ENCODE measurements around the gene CLMN. TPM values are rescaled to one million over a fixed set of nuclear protein-coding genes. Genes with fewer than 3 reads are reported as not detected.
A peak's percentile ranks its signal among the peaks of the same experiment; 100 is the strongest.

Gene CLMN
- total RNA-seq, 1 donor from 2014 or later, result 2.1 TPM

DNA sequence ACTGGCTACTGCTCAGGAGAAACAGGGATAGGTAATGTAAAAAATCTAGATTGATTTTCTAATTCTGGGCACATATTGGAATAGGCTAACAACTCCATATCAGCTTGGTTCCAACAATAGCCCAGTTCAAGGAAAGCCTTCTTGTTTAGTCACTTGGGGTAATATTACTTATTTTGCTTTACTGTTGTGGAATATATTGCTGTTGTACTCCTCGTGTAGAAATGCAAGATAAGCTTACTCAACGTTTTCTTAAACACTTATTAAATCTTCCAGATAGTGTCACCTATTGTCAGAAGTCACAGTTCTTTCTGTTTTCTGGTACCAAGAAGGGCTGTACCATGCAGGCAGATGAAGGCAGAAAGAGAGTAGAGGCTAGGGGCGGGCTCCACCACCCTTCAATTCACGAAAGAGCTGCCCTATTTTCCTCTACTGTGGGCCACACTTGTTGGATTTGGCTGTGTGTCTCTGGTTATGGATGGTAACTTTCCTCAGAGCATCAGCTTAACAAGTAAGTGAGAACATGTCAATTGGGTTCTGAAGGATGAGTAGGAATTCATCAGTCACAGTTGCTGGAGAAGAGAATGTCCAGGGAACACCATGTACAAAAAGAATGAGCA, 38.0 kb downstream of the CLMN start:
- no peak overlapping the region for H3K27ac ChIP-seq (ENCODE audit: low read depth, low read length)
- no peak overlapping the region for H3K4me3 ChIP-seq (ENCODE audit: low read length in 3 of 3)
- peaks cover 0 to 7% (median 0%) of the 10 kb centered on the region in 3 donors for H3K4me1 ChIP-seq (ENCODE audit: control insufficient read depth in 3 of 3, insufficient read depth in 3 of 3, low read length in 3 of 3)
- no peak overlapping the region for H3K9ac ChIP-seq (ENCODE audit: low read depth in 1 of 3, low read length in 3 of 3)
- no peaks in the 10 kb centered on the region for H3K36me3 ChIP-seq (ENCODE audit: control insufficient read depth in 3 of 3, insufficient read depth in 3 of 3, low read length in 3 of 3)
- no peaks in the 10 kb centered on the region for H3K9me3 ChIP-seq (ENCODE audit: control insufficient read depth in 3 of 3, low read length in 3 of 3)
- no peaks in the 10 kb centered on the region for H3K27me3 ChIP-seq (ENCODE audit: control insufficient read depth in 3 of 3, insufficient read depth in 3 of 3, low read length in 3 of 3)

DNA sequence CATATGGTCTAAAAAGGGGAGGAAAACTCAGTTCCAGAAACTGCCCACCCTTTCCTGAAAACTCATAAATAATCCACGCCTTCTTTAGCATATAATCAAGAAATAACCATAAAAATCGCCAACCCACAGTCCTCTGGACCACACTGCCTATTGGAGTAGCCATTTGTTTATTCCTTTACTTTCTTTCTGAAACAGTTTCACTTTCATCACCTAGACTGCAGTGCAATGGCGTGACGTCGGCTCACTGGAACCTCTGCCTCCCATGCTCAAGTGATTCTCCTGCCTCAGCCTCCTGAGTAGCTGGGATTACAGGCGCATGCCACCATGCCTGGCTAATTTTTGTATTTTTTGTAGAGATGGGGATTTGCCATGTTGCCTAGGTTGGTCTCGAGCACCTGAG, 44.2 kb downstream of the CLMN start:
- Histone ChIP-seq H3K27me3 (ENCODE audit: control insufficient read depth in 3 of 3, insufficient read depth in 3 of 3, low read length in 3 of 3) (no peaks in the 10 kb centered on the region), H3K27ac (ENCODE audit: low read depth, low read length) (no peak overlapping the region), H3K9ac (ENCODE audit: low read depth in 1 of 3, low read length in 3 of 3) (no peak overlapping the region), H3K4me1 (ENCODE audit: control insufficient read depth in 3 of 3, insufficient read depth in 3 of 3, low read length in 3 of 3) (peaks cover 0 to under 1% (median under 1%) of the 10 kb centered on the region in 3 donors), H3K36me3 (ENCODE audit: control insufficient read depth in 3 of 3, insufficient read depth in 3 of 3, low read length in 3 of 3) (no peaks in the 10 kb centered on the region), H3K9me3 (ENCODE audit: control insufficient read depth in 3 of 3, low read length in 3 of 3) (no peaks in the 10 kb centered on the region), H3K4me3 (ENCODE audit: low read length in 3 of 3) (no peak overlapping the region)

DNA sequence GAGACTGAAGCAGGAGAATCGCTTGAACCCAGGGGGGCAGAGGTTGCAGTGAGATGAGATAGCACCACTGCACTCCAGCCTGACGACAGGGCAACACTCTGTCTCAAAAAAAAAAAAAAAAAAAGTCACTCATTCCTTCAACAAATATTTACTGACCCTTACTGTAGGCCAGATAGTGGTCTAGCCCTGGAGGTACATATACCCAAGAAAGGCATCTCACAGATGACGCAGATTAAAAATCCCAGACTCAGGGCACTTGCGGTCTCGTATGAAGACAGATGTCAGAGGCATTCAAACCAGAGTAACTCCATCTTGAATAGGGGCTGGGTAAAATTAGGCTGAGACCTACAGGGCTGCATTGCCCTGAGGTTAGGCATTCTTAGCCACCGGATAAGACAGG, 44.8 kb downstream of the CLMN start:
- Histone ChIP-seq H3K9me3 (ENCODE audit: control insufficient read depth in 3 of 3, low read length in 3 of 3) (no peaks in the 10 kb centered on the region), H3K4me3 (ENCODE audit: low read length in 3 of 3) (no peak overlapping the region), H3K4me1 (ENCODE audit: control insufficient read depth in 3 of 3, insufficient read depth in 3 of 3, low read length in 3 of 3) (peaks cover 0 to 5% (median 3%) of the 10 kb centered on the region in 3 donors), H3K36me3 (ENCODE audit: control insufficient read depth in 3 of 3, insufficient read depth in 3 of 3, low read length in 3 of 3) (no peaks in the 10 kb centered on the region), H3K27ac (ENCODE audit: low read depth, low read length) (no peak overlapping the region), H3K9ac (ENCODE audit: low read depth in 1 of 3, low read length in 3 of 3) (no peak overlapping the region), H3K27me3 (ENCODE audit: control insufficient read depth in 3 of 3, insufficient read depth in 3 of 3, low read length in 3 of 3) (no peaks in the 10 kb centered on the region)

DNA sequence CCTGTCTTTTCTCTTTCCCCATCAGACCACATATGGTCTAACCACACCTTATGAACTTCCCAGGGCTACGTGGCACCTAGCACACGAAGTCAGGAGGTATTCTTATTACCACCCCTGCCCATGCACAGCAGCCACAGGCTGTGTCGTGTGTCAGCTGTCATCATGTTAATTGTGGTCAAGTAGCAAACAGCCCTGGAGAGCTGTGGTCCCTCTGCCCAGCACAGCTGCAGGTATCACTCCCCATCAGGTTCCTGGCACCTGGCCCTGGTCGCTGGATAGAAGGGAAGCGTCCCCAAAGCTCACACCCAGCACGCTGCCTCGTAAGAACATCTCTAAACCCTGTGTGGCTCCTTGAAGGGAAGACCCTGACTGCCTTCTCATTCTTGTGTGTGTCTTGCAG, 45.4 kb downstream of the CLMN start:
- Histone ChIP-seq H3K27me3 (ENCODE audit: control insufficient read depth in 3 of 3, insufficient read depth in 3 of 3, low read length in 3 of 3) (no peaks in the 10 kb centered on the region), H3K27ac (ENCODE audit: low read depth, low read length) (no peak overlapping the region), H3K36me3 (ENCODE audit: control insufficient read depth in 3 of 3, insufficient read depth in 3 of 3, low read length in 3 of 3) (no peaks in the 10 kb centered on the region), H3K9me3 (ENCODE audit: control insufficient read depth in 3 of 3, low read length in 3 of 3) (no peaks in the 10 kb centered on the region), H3K4me1 (ENCODE audit: control insufficient read depth in 3 of 3, insufficient read depth in 3 of 3, low read length in 3 of 3) (peaks cover 0 to 10% (median 3%) of the 10 kb centered on the region in 3 donors), H3K4me3 (ENCODE audit: low read length in 3 of 3) (no peak overlapping the region), H3K9ac (ENCODE audit: low read depth in 1 of 3, low read length in 3 of 3) (no peak overlapping the region)

DNA sequence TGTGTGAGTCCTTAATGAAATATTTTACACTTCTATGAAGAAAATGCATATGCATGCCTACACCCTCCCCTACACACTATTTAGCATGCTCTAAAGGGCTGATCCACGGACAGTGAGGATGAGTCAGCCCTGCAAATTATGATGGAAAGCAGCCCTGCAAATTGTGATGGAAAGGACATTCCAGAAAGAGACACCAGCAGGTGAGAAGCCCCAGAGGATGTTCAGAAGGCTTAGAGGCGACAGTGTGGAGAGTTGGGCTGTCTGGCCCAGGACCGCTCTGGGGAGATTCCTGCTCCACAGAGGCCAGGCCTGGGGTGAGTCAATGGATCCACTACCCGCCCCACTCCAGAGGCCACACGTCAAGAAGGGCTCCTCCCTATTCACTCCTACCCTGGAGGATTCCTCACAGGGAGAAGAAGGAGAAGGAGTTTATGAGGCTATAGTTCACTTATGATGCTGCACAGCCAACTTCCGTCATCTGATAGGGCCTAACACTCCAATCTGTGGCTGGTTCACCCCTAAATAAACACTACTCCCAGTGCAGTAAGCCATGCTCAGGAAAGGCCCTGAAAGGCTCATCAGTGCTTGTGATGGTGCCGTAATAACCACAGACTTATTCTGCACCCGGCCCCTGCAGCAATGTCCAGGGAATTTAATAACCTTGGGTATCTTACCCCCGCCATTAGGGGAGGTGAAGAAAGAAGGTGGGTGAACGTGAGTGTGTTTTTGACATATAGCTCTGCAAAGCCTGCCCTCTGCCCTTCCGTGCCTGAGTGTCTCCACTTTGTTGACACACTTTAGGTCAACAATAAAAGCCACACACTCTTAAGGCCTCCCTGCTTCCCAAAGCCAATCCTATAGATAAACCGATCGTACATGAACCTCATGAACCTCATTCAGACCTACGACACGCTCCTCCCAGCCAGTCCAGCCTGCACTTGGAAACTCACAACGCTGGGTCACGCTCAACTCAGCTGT, 46.4 kb downstream of the CLMN start:
- Histone ChIP-seq H3K9ac (ENCODE audit: low read depth in 1 of 3, low read length in 3 of 3) (no peak overlapping the region), H3K36me3 (ENCODE audit: control insufficient read depth in 3 of 3, insufficient read depth in 3 of 3, low read length in 3 of 3) (no peaks in the 10 kb centered on the region)

DNA sequence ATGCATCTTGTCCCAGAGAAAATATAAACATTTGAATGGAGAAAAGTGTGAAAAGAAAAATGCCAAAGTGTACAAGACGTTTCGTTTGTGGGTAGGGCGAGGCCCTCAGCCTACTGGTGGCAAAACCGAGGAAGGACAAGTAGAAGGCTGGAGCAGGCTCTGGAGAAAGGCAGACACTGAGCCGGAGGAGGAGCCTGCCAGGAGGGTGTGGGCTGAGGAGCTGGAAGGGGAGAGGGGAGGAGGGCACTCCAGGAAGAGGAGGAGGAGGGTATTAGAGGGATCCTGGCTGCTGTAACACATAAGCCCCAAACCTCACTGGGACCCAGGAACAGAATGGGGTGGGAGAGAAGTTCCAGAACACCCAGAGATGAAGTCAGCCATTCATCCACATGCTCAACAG, 47.7 kb downstream of the CLMN start:
- no peak overlapping the region for H3K27ac ChIP-seq (ENCODE audit: low read depth, low read length)
- H3K4me1 ChIP-seq (ENCODE audit: control insufficient read depth in 3 of 3, insufficient read depth in 3 of 3, low read length in 3 of 3), result peaks cover 0 to 10% (median 3%) of the 10 kb centered on the region in 3 donors
- H3K27me3 ChIP-seq (ENCODE audit: control insufficient read depth in 3 of 3, insufficient read depth in 3 of 3, low read length in 3 of 3), result no peaks in the 10 kb centered on the region
- H3K4me3 ChIP-seq (ENCODE audit: low read length in 3 of 3), result no peak overlapping the region
- no peaks in the 10 kb centered on the region for H3K9me3 ChIP-seq (ENCODE audit: control insufficient read depth in 3 of 3, low read length in 3 of 3)
- no peaks in the 10 kb centered on the region for H3K36me3 ChIP-seq (ENCODE audit: control insufficient read depth in 3 of 3, insufficient read depth in 3 of 3, low read length in 3 of 3)
- no peak overlapping the region for H3K9ac ChIP-seq (ENCODE audit: low read depth in 1 of 3, low read length in 3 of 3)

More for the DNA sequence above, 46.4 kb downstream of the CLMN start:
- Histone ChIP-seq H3K9me3 (ENCODE audit: control insufficient read depth in 3 of 3, low read length in 3 of 3) (no peaks in the 10 kb centered on the region), H3K4me3 (ENCODE audit: low read length in 3 of 3) (no peak overlapping the region), H3K27ac (ENCODE audit: low read depth, low read length) (no peak overlapping the region), H3K27me3 (ENCODE audit: control insufficient read depth in 3 of 3, insufficient read depth in 3 of 3, low read length in 3 of 3) (no peaks in the 10 kb centered on the region), H3K4me1 (ENCODE audit: control insufficient read depth in 3 of 3, insufficient read depth in 3 of 3, low read length in 3 of 3) (peaks cover 0 to 10% (median 3%) of the 10 kb centered on the region in 3 donors)

DNA sequence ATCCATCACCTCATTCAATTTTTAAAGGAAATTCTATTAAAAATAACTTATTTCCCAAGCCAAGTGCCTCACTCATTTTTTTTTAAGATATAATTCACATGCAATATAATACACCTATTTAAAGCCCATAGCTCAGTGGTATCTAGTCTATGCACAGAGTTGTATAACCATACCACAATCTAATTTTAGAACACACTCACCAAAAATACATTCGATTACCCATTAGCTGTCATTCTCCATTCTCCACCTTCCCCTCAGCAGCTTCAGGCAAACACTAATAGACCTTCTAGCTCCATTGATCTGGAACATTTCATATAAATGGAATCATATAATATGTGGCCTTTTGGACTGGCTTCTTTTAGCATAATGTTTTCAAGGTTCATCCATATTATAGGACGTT, 49.5 kb downstream of the CLMN start:
- Histone ChIP-seq H3K4me3 (ENCODE audit: low read length in 3 of 3) (no peak overlapping the region), H3K27me3 (ENCODE audit: control insufficient read depth in 3 of 3, insufficient read depth in 3 of 3, low read length in 3 of 3) (no peaks in the 10 kb centered on the region), H3K9ac (ENCODE audit: low read depth in 1 of 3, low read length in 3 of 3) (no peak overlapping the region), H3K9me3 (ENCODE audit: control insufficient read depth in 3 of 3, low read length in 3 of 3) (no peaks in the 10 kb centered on the region), H3K36me3 (ENCODE audit: control insufficient read depth in 3 of 3, insufficient read depth in 3 of 3, low read length in 3 of 3) (no peaks in the 10 kb centered on the region), H3K27ac (ENCODE audit: low read depth, low read length) (peak overlapping the region; percentile 17), H3K4me1 (ENCODE audit: control insufficient read depth in 3 of 3, insufficient read depth in 3 of 3, low read length in 3 of 3) (peaks cover 6 to 19% (median 8%) of the 10 kb centered on the region in 3 donors)

DNA sequence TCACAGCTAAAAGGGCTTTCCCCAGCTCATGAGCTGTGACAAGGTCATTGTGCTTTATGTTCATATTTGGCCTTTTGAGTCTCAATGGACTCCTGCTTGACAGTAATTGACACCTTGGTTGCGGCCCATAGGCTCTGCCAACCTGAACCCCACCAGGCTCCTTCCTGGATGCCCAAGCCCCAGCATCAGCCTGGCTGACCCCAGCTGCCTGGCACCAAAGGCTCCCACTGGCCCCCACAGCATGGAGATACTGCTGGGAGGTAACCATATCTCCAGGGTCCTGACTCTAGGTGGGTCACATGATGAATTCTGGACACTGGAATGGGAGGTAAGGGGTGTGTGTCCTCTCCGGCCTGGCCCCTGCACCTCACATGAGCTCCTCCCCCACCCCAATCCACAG, 50.2 kb downstream of the CLMN start:
- Histone ChIP-seq H3K9me3 (ENCODE audit: control insufficient read depth in 3 of 3, low read length in 3 of 3) (no peaks in the 10 kb centered on the region), H3K27me3 (ENCODE audit: control insufficient read depth in 3 of 3, insufficient read depth in 3 of 3, low read length in 3 of 3) (no peaks in the 10 kb centered on the region), H3K4me3 (ENCODE audit: low read length in 3 of 3) (no peak overlapping the region), H3K4me1 (ENCODE audit: control insufficient read depth in 3 of 3, insufficient read depth in 3 of 3, low read length in 3 of 3) (peaks cover 6 to 22% (median 8%) of the 10 kb centered on the region in 3 donors), H3K36me3 (ENCODE audit: control insufficient read depth in 3 of 3, insufficient read depth in 3 of 3, low read length in 3 of 3) (no peaks in the 10 kb centered on the region), H3K9ac (ENCODE audit: low read depth in 1 of 3, low read length in 3 of 3) (no peak overlapping the region), H3K27ac (ENCODE audit: low read depth, low read length) (peak overlapping the region; percentile 17)

DNA sequence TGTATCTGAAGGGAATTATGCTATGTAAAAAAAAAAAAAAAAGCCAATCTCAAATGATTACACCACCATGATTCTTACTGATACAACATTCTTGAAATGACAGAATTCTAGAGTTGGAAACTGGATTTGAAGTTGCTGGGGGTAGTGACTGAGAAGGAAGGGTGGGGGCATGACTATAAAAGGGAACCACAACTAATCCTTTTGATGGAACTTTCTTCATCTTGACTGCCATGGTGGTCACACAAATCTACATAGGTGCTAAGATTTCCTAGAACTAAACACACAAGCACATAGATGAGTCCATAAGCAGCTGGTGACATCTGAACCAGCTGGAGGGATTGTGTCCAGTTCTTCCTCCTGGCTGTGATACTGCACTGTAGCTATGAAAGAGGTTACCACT, 51.4 kb downstream of the CLMN start:
- H3K4me3 ChIP-seq (ENCODE audit: low read length in 3 of 3), result no peak overlapping the region
- no peaks in the 10 kb centered on the region for H3K36me3 ChIP-seq (ENCODE audit: control insufficient read depth in 3 of 3, insufficient read depth in 3 of 3, low read length in 3 of 3)
- no peaks in the 10 kb centered on the region for H3K9me3 ChIP-seq (ENCODE audit: control insufficient read depth in 3 of 3, low read length in 3 of 3)
- H3K9ac ChIP-seq (ENCODE audit: low read depth in 1 of 3, low read length in 3 of 3), result no peak overlapping the region
- H3K27ac ChIP-seq (ENCODE audit: low read depth, low read length), result no peak overlapping the region
- peaks cover 6 to 22% (median 8%) of the 10 kb centered on the region in 3 donors for H3K4me1 ChIP-seq (ENCODE audit: control insufficient read depth in 3 of 3, insufficient read depth in 3 of 3, low read length in 3 of 3)
- no peaks in the 10 kb centered on the region for H3K27me3 ChIP-seq (ENCODE audit: control insufficient read depth in 3 of 3, insufficient read depth in 3 of 3, low read length in 3 of 3)

DNA sequence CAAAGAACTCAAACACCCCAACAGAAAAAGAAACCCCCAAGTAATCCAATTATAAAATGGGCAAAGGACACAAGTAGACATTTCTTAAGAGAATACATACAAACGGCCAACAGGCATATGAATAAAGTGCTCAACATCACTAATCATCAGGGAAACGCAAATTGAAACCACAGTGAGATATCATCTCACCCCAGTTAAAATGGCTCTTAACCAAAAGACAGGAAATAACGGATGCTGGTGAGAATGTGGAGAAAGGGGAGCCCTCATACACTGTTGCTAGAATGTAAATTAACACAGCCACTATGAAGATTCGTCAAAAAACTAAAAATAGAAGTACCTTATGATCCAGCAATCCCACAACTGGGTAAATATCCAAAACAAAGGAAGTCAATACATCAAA, 52.4 kb downstream of the CLMN start:
- Histone ChIP-seq H3K4me1 (ENCODE audit: control insufficient read depth in 3 of 3, insufficient read depth in 3 of 3, low read length in 3 of 3) (peaks cover 7 to 28% (median 15%) of the 10 kb centered on the region in 3 donors), H3K4me3 (ENCODE audit: low read length in 3 of 3) (no peak overlapping the region), H3K36me3 (ENCODE audit: control insufficient read depth in 3 of 3, insufficient read depth in 3 of 3, low read length in 3 of 3) (no peaks in the 10 kb centered on the region), H3K9ac (ENCODE audit: low read depth in 1 of 3, low read length in 3 of 3) (no peak overlapping the region), H3K27ac (ENCODE audit: low read depth, low read length) (no peak overlapping the region), H3K27me3 (ENCODE audit: control insufficient read depth in 3 of 3, insufficient read depth in 3 of 3, low read length in 3 of 3) (no peaks in the 10 kb centered on the region), H3K9me3 (ENCODE audit: control insufficient read depth in 3 of 3, low read length in 3 of 3) (no peaks in the 10 kb centered on the region)

Measured in skeletal muscle tissue (tissue), 4 donors.